OCI-LY3 (cell line): ENCODE measurements around the gene S100A13.

Experiments used
- CTCF ChIP-seq: fragments of 200-600, 300-600 bp; sonication (generic); IDR thresholded peaks from 2 replicates; pipeline ENCODE4 v1.5.1; 2014; ENCODE audit warnings: antibody characterized with exemption, low read length, low read depth
- EZH2phosphoT487 ChIP-seq: fragments of 200-600 bp; shearing (Covaris generic); IDR thresholded peaks from 2 replicates; pipeline ENCODE4 v1.6.1; 2018; ENCODE audit warnings: antibody characterized with exemption, mixed run types, low read depth

GRCh38 chr1:153619171-153619570, 8.1 kb downstream of the S100A13 start:
- TF ChIP-seq CTCF: no peak
- TF ChIP-seq EZH2phosphoT487: no peak
